GM12891 (cell line): ENCODE data around the gene PDGFC.
"Not testable (repeated sequence)": the region's sequence is repeated elsewhere in the genome, so short reads cannot be mapped to it uniquely, and the experiment has no call there.

Experiments used
- DNase-seq: peaks from one replicate; pipeline ENCODE4 v3.0.0; 2011; ENCODE audit warnings: low spot score; ENCODE audit not compliant: insufficient read length
- FAIRE-seq: peaks from 2 replicates; lab custom pipeline; 2011; peaks lifted over from hg19 to GRCh38; lab: Jason Lieb, UNC
- PAX5 ChIP-seq: IDR thresholded peaks from 2 replicates; pipeline ENCODE4 v1.6.1; 2011; ENCODE audit warnings: low read length, moderate library complexity, mild to moderate bottlenecking; ENCODE audit not compliant: insufficient read depth, severe bottlenecking
- POLR2A ChIP-seq: IDR thresholded peaks from 2 replicates; pipeline ENCODE4 v1.6.1; 2011; ENCODE audit warnings: low read depth, low read length, control low read depth
- POLR2AphosphoS5 ChIP-seq: IDR thresholded peaks from 2 replicates; pipeline ENCODE4 v1.6.1; 2011; ENCODE audit warnings: low read depth, low read length, control low read depth
- POU2F2 ChIP-seq: IDR thresholded peaks from 2 replicates; pipeline ENCODE4 v1.6.1; 2011; ENCODE audit warnings: low read depth, mild to moderate bottlenecking, control low read depth, low read length, moderate library complexity
- SPI1 ChIP-seq: IDR thresholded peaks from 2 replicates; pipeline ENCODE4 v1.6.1; 2011; ENCODE audit warnings: low read depth, low read length, control low read depth
- TAF1 ChIP-seq: IDR thresholded peaks from 2 replicates; pipeline ENCODE4 v1.6.1; 2011; ENCODE audit warnings: low read depth, low read length, control low read depth

PDGFC gene

GRCh38 chr4:156942991-156943390 is 28.6 kb downstream of the PDGFC start:
- DNase-seq (no peak), FAIRE-seq (no peak)

DNA sequence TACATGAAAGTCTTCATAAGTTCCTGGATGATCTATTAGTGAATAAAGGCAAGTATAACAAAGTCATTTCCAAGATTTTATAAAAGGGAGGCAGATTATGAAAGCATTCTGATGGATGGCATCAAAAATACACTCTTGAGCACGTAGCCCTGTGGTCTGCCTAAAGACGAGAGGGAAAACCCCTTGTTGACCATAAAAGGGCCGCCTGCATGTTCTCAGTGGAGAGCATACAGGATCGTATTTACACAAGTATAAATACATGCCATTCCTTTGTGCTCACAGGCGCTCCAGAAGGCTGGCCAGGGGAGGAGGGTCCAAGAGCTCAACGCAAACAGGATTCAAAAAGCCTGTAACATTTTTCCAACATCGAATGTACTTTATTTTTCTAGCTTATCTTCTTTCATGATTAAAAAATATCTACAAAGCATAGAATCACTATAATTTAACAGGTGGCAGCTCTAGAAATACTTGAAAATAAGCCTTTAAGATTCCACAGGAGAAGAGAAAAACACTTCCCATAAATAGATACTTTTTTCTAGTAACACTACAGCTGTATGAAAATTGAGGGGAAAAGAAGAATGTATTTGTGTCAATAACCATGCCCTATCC is 29.6 kb downstream of the PDGFC start:
- FAIRE-seq: no peak
- no peak for DNase-seq
- TF ChIP-seq POLR2AphosphoS5 (no peak), TAF1 (no peak), POLR2A (no peak), PAX5 (no peak), POU2F2 (no peak), SPI1 (no peak)

More at GRCh38 chr4:156942991-156943390, 28.6 kb downstream of the PDGFC start:
- TF ChIP-seq PAX5: no peak
- no peak for TF ChIP-seq POU2F2
- no peak for TF ChIP-seq TAF1

- FAIRE-seq (no peak), DNase-seq (no peak)
- TF ChIP-seq POU2F2 (no peak), POLR2A (no peak), TAF1 (no peak), POLR2AphosphoS5 (no peak), PAX5 (no peak), SPI1 (no peak)
Observed at GRCh38 chr4:156939801-156940200, 31.8 kb downstream of the PDGFC start.

DNA sequence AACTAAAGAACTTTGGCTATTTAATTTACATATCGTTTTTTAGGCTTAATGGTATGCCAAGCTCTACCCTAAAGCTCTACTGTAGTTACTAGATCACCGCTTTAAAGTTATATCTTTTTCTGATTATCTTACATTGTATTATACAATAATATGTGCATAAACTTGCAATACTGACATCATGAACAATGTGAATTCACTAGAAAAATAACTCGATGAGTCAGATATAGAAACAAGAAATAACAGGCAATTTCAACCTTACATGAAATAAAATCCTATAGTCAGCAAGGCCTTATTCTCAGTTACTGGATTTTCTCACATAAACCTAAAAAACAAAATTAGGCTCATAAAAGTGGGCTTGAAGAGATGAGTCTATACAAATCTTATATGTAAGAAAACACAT is 32.5 kb downstream of the PDGFC start:
- TF ChIP-seq POLR2A (no peak), POLR2AphosphoS5 (no peak), TAF1 (no peak), PAX5 (no peak), POU2F2 (no peak), SPI1 (no peak)
- no peak for FAIRE-seq
- DNase-seq: no peak

- DNase-seq (no peak), FAIRE-seq (no peak)
- TF ChIP-seq SPI1 (no peak), PAX5 (no peak), POU2F2 (no peak), POLR2AphosphoS5 (no peak), TAF1 (no peak), POLR2A (no peak)
Observed at GRCh38 chr4:156934259-156934635, 37.4 kb downstream of the PDGFC start.

- TF ChIP-seq POLR2AphosphoS5: no peak
- FAIRE-seq (no peak), DNase-seq (no peak)
Observed at GRCh38 chr4:156933633-156934258, 37.9 kb downstream of the PDGFC start.

GRCh38 chr4:156932360-156932759 is 39.2 kb downstream of the PDGFC start:
- not testable (repeated sequence) for FAIRE-seq, DNase-seq

DNA sequence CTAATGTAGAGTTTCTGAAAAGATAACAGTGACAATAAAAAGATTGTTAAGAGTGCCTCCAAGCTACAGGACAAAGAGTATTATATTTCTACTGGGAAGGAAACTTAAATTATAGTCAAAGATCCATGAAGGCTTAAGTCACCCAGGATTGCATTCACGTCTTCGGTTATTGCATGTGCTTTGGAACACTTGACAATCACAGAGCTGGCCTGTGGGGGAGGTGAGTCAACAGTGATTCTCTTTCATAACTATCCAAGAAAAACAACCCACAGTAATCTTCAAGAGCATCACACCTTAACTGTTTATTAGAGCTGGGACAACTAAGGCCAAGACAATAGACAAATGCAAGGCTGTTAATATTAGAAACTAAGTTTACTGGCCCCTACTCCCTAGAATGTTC is 40.3 kb downstream of the PDGFC start:
- no peak for DNase-seq

DNA sequence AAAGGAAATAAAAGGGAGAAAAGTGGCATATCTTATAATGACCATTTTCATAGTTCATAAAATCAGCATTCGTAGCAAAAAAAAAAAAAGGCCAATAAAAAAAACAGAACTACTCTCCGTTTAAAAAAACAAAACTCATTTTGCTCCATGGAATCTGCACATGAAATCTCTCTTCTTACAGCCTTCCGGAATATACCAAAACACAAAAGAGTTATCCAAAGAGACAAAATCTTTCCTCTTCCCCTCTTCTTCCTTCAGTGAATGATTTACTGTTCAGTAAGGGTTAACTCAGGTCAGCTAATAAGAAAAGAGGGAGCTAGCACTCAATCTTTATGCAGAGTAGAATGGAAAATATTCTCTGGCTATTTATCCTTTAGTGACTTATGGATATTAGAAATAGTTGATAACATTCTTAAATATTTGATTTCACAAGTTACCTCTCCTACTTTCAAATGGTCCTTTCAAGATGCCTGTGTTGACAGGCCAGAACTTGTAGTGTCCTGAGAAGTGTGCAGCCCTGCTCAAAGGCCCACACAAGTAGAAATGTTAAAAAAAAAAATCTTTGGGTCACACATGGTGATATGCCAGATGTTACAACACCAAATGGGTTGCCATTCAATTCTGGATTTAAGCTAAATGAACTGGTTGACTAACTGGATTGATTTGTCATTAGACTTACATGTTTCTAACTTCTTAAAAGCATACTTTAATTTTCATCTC is 42.1 kb downstream of the PDGFC start:
- no peak for FAIRE-seq
- no peak for DNase-seq

More for the DNA sequence above, 40.3 kb downstream of the PDGFC start:
- TF ChIP-seq PAX5 (no peak), SPI1 (no peak), POU2F2 (no peak)
- no peak for FAIRE-seq

GRCh38 chr4:156924774-156925315 is 46.8 kb downstream of the PDGFC start:
- DNase-seq (no peak), FAIRE-seq (no peak)
- no peak for TF ChIP-seq SPI1
- TF ChIP-seq PAX5: no peak

More for the DNA sequence above, 42.1 kb downstream of the PDGFC start:
- TF ChIP-seq PAX5: no peak
- TF ChIP-seq POU2F2: no peak
- no peak for TF ChIP-seq SPI1
- no peak for TF ChIP-seq POLR2A
- TF ChIP-seq TAF1: no peak
- no peak for TF ChIP-seq POLR2AphosphoS5

DNA sequence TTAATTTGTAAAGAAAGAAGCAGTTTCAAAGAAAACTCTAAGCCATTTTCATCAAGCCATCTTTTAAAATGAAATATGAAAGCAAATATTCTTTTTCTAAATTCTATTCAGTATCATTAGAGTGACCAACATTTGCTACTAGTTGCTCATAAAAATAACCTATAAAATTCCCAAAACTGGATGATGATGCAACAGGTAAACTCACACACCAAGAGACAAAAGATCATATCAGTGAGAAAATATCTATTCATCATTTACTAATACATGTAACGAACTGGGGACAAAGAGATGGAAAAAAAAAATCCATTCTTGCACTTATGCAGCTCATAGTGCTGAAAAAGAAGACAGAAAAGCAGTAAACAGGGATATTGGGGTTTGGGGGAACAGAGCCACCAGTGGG is 48.1 kb downstream of the PDGFC start:
- DNase-seq (no peak), FAIRE-seq (no peak)
- TF ChIP-seq POLR2AphosphoS5 (no peak), SPI1 (no peak), PAX5 (no peak), POU2F2 (no peak), TAF1 (no peak), POLR2A (no peak)
